GM23338 (cell line): Measurements from ENCODE around the gene TMEM127. TPM values are rescaled to one million over a fixed set of nuclear protein-coding genes. Genes with fewer than 3 reads are reported as not detected.

Source experiments
- ATAC-seq: fragments of 200-7000 bp; cut with Tn5 transposase; 3 replicates; pipeline ENCODE4 v1.9.1; 2020
- DNase-seq: peaks from one replicate; pipeline ENCODE4 v3.0.0-alpha.2; 2015; ENCODE audit warnings: low spot score
- H2AFZ ChIP-seq: fragments of 200-600 bp; sonication (generic); 2 replicates; pipeline ENCODE4 v1.8.0; 2016; ENCODE audit warnings: antibody characterized with exemption, mild to moderate bottlenecking, moderate library complexity
- H3F3A ChIP-seq: fragments of 200-600 bp; sonication (generic); replicated peaks from 2 replicates; pipeline ENCODE4 v1.8.0; 2017; ENCODE audit warnings: antibody characterized with exemption, mixed run types, low read depth
- H3K27ac ChIP-seq: fragments of 200-600 bp; sonication (generic); 2 replicates; pipeline ENCODE4 v1.6.1; 2016; ENCODE audit warnings: low read depth
- H3K27me3 ChIP-seq: fragments of 200-600 bp; sonication (generic); 2 replicates; pipeline ENCODE4 v1.8.0; 2016; ENCODE audit warnings: mild to moderate bottlenecking, mixed run types, moderate library complexity; ENCODE audit not compliant: insufficient read depth
- H3K36me3 ChIP-seq: fragments of 200-600 bp; sonication (generic); 2 replicates; pipeline ENCODE4 v1.8.0; 2016; ENCODE audit warnings: mild to moderate bottlenecking; ENCODE audit not compliant: insufficient read depth
- H3K4me1 ChIP-seq: fragments of 200-600 bp; sonication (generic); 2 replicates; pipeline ENCODE4 v1.8.0; 2016; ENCODE audit warnings: mild to moderate bottlenecking, moderate library complexity; ENCODE audit not compliant: insufficient read depth
- H3K4me2 ChIP-seq: fragments of 200-600 bp; sonication (generic); 2 replicates; pipeline ENCODE4 v1.7.1; 2017; ENCODE audit warnings: mixed run types
- H3K4me3 ChIP-seq: fragments of 200-600 bp; sonication (generic); 2 replicates; pipeline ENCODE4 v1.6.1; 2016; ENCODE audit warnings: mixed run types
- H3K79me2 ChIP-seq: fragments of 200-600 bp; sonication (generic); replicated peaks from 2 replicates; pipeline ENCODE4 v1.8.0; 2017; ENCODE audit warnings: mild to moderate bottlenecking; ENCODE audit not compliant: insufficient read depth
- H3K9me2 ChIP-seq: fragments of 200-600 bp; sonication (generic); 2 replicates; pipeline ENCODE4 v1.8.0; 2017; ENCODE audit not compliant: insufficient read depth
- H4K20me1 ChIP-seq: fragments of 200-600 bp; sonication (generic); replicated peaks from 2 replicates; pipeline ENCODE4 v1.8.0; 2017; ENCODE audit warnings: mild to moderate bottlenecking; ENCODE audit not compliant: insufficient read depth
- H3K27ac Mint-ChIP-seq: 2 replicates; pipeline ENCODE4 v1.8.0; 2020; ENCODE audit warnings: inconsistent platforms, mild to moderate bottlenecking, moderate library complexity, mixed read lengths
- H3K27me3 Mint-ChIP-seq: 3 replicates; pipeline ENCODE4 v1.8.0; 2022; ENCODE audit warnings: low read depth, mild to moderate bottlenecking, moderate library complexity, mixed read lengths, inconsistent platforms; ENCODE audit not compliant: insufficient read depth, poor library complexity
- H3K36me3 Mint-ChIP-seq: 3 replicates; pipeline ENCODE4 v1.8.0; 2021; ENCODE audit warnings: low read depth, mild to moderate bottlenecking, inconsistent platforms, moderate library complexity, mixed read lengths
- H3K4me1 Mint-ChIP-seq: 3 replicates; pipeline ENCODE4 v1.8.0; 2020; ENCODE audit warnings: mild to moderate bottlenecking, inconsistent platforms, mixed read lengths
- H3K4me3 Mint-ChIP-seq: 3 replicates; pipeline ENCODE4 v1.8.0; 2021; ENCODE audit warnings: moderate library complexity, mild to moderate bottlenecking, inconsistent platforms, mixed read lengths
- H3K9me3 Mint-ChIP-seq: 3 replicates; pipeline ENCODE4 v1.8.0; 2020; ENCODE audit warnings: moderate library complexity, mild to moderate bottlenecking, inconsistent platforms, mixed read lengths
- EZH2 ChIP-seq: fragments of 200-600 bp; sonication (generic); IDR thresholded peaks from one replicate; pipeline ENCODE4 v1.8.0; 2017; ENCODE audit warnings: antibody characterized with exemption, mild to moderate bottlenecking, low read depth; ENCODE audit not compliant: unreplicated experiment
- EZH2phosphoT487 ChIP-seq: fragments of 200-600 bp; sonication (generic); IDR thresholded peaks from one replicate; pipeline ENCODE4 v1.8.1; 2018; ENCODE audit warnings: antibody characterized with exemption; ENCODE audit not compliant: unreplicated experiment
- JUNB ChIP-seq: IDR thresholded peaks from one replicate; pipeline ENCODE4 v1.6.1; 2016; ENCODE audit warnings: antibody characterized with exemption; ENCODE audit not compliant: unreplicated experiment
- POLR2AphosphoS5 ChIP-seq: IDR thresholded peaks from 2 replicates; pipeline ENCODE4 v1.6.1; 2016; ENCODE audit warnings: antibody characterized with exemption, low read depth
- STAT1 ChIP-seq: IDR thresholded peaks from one replicate; pipeline ENCODE4 v1.6.1; 2016; ENCODE audit warnings: antibody characterized with exemption; ENCODE audit not compliant: unreplicated experiment
- ZNF331 ChIP-seq: fragments of 250-450 bp; sonication (Bioruptor Pico); IDR thresholded peaks from 2 replicates; pipeline ENCODE4 v1.5.0; 2020; ENCODE audit warnings: low read depth, mild to moderate bottlenecking, moderate library complexity
- polyA plus RNA-seq: library from polyadenylated mRNA; unstranded; fragments of >200 nt; fragmentation: Nextera tagmentation; extraction: Ambion mirVana; gene quantifications from 2 replicates; pipeline ENCODE4 v1.2.1, GENCODE V29; 2016
- total RNA-seq: library from RNA; depleted of rRNA; stranded (reverse); fragments of >200 nt; shearing (Covaris generic); gene quantifications from 2 replicates; pipeline ENCODE4 v1.2.3, GENCODE V29; 2014
- TF ChIP-seq, protein P1 (sequence below): fragments of 250-450 bp; sonication (Bioruptor Pico); IDR thresholded peaks from 2 replicates; pipeline ENCODE4 v1.5.0; 2020; ENCODE audit warnings: mild to moderate bottlenecking, moderate library complexity
- TF ChIP-seq, protein P2 (sequence below), 2 experiments: fragments of 200-600 bp in 1 of 2; sonication (generic) in 1 of 2; conservative IDR thresholded peaks; 2 replicates each; pipeline versions ENCODE4 v1.5.1 to v1.6.1; 2016 to 2017; ENCODE audit warnings: antibody characterized with exemption in 2 of 2, low read depth in 2 of 2, mild to moderate bottlenecking in 2 of 2, moderate library complexity in 1 of 2
- TF ChIP-seq, protein P3 (sequence below): IDR thresholded peaks from 2 replicates; pipeline ENCODE4 v1.6.1; 2016; ENCODE audit warnings: antibody characterized with exemption

The TMEM127 gene
- total and polyA plus RNA-seq, 2 experiments from 2014 or later, result 4.9 to 19.9 TPM

DNA sequence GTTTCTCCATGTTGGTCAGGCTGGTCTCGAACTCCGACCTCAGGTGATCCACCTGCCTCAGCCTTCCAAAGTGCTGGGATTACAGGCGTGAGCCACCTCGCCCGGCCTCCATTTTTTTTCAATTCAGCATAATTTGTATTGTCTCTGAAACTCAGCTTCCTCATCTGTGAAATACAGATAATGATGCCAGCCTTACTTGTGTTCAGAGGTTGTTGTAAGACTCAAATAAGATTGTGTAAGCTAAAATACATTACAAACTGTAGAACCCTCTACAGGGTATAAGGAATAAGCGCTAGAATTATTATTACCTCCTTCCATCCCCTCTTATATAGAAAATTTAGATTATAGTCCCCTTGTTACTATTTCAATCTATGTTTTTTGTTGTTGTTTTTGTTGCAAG is 32.4 kb downstream of the TMEM127 start (continued):
- TF ChIP-seq, protein P1, sequence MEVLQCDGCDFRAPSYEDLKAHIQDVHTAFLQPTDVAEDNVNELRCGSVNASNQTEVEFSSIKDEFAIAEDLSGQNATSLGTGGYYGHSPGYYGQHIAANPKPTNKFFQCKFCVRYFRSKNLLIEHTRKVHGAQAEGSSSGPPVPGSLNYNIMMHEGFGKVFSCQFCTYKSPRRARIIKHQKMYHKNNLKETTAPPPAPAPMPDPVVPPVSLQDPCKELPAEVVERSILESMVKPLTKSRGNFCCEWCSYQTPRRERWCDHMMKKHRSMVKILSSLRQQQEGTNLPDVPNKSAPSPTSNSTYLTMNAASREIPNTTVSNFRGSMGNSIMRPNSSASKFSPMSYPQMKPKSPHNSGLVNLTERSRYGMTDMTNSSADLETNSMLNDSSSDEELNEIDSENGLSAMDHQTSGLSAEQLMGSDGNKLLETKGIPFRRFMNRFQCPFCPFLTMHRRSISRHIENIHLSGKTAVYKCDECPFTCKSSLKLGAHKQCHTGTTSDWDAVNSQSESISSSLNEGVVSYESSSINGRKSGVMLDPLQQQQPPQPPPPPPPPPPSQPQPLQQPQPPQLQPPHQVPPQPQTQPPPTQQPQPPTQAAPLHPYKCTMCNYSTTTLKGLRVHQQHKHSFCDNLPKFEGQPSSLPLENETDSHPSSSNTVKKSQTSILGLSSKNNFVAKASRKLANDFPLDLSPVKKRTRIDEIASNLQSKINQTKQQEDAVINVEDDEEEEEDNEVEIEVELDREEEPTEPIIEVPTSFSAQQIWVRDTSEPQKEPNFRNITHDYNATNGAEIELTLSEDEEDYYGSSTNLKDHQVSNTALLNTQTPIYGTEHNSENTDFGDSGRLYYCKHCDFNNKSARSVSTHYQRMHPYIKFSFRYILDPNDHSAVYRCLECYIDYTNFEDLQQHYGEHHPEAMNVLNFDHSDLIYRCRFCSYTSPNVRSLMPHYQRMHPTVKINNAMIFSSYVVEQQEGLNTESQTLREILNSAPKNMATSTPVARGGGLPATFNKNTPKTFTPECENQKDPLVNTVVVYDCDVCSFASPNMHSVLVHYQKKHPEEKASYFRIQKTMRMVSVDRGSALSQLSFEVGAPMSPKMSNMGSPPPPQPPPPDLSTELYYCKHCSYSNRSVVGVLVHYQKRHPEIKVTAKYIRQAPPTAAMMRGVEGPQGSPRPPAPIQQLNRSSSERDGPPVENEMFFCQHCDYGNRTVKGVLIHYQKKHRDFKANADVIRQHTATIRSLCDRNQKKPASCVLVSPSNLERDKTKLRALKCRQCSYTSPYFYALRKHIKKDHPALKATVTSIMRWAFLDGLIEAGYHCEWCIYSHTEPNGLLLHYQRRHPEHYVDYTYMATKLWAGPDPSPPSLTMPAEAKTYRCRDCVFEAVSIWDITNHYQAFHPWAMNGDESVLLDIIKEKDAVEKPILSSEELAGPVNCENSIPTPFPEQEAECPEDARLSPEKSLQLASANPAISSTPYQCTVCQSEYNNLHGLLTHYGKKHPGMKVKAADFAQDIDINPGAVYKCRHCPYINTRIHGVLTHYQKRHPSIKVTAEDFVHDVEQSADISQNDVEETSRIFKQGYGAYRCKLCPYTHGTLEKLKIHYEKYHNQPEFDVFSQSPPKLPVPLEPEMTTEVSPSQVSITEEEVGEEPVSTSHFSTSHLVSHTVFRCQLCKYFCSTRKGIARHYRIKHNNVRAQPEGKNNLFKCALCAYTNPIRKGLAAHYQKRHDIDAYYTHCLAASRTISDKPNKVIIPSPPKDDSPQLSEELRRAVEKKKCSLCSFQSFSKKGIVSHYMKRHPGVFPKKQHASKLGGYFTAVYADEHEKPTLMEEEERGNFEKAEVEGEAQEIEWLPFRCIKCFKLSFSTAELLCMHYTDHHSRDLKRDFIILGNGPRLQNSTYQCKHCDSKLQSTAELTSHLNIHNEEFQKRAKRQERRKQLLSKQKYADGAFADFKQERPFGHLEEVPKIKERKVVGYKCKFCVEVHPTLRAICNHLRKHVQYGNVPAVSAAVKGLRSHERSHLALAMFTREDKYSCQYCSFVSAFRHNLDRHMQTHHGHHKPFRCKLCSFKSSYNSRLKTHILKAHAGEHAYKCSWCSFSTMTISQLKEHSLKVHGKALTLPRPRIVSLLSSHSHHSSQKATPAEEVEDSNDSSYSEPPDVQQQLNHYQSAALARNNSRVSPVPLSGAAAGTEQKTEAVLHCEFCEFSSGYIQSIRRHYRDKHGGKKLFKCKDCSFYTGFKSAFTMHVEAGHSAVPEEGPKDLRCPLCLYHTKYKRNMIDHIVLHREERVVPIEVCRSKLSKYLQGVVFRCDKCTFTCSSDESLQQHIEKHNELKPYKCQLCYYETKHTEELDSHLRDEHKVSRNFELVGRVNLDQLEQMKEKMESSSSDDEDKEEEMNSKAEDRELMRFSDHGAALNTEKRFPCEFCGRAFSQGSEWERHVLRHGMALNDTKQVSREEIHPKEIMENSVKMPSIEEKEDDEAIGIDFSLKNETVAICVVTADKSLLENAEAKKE (CRISPR knock-in tag), result no peak
- TF ChIP-seq ZNF331 (CRISPR knock-in tag) (no peak), EZH2 (no peak), POLR2AphosphoS5 (no peak)

DNA sequence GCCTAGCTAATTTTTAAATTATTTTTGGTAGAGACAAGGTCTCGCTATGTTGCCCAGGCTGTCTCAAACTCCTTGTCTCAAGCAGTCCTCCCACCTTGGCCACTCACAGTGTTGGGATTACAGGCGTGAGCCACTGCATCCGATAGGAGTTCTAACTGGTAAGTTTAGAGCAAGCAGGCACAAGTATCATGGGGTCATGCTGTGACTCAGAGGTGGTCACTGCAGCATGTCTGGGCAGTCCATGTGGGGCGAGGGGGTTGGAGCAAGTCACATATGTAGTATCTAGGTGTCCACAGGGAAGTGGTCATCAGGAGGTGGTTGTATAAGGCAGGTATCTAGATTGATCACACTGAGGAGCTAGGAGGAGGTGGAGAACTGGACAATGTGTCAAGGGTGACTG is 34.5 kb downstream of the TMEM127 start:
- Histone ChIP-seq H4K20me1 (no peaks in the 10 kb centered on the region), H3K4me2 (no peak overlapping the region), H3K9me2 (peaks cover 4% of the 10 kb centered on the region; the same call in 1 of the 2 replicates), H3K27ac (no peak overlapping the region), H3K4me1 (no peaks in the 10 kb centered on the region), H3K36me3 (no peaks in the 10 kb centered on the region), H3F3A (no peaks in the 10 kb centered on the region), H3K4me3 (no peak overlapping the region), H3K79me2 (no peaks in the 10 kb centered on the region), H3K27me3 (no peaks in the 10 kb centered on the region), H2AFZ (no peak overlapping the region)
- no peak overlapping the region for H3K27ac Mint-ChIP-seq
- peaks cover 4% of the 10 kb centered on the region; the same call in 2 of the 3 replicates for H3K4me1 Mint-ChIP-seq
- H3K27me3 Mint-ChIP-seq, result no peaks in the 10 kb centered on the region
- no peaks in the 10 kb centered on the region for H3K36me3 Mint-ChIP-seq
- H3K9me3 Mint-ChIP-seq, result no peaks in the 10 kb centered on the region
- no peak overlapping the region for H3K4me3 Mint-ChIP-seq
- ATAC-seq, result no peak
- TF ChIP-seq, protein P2, sequence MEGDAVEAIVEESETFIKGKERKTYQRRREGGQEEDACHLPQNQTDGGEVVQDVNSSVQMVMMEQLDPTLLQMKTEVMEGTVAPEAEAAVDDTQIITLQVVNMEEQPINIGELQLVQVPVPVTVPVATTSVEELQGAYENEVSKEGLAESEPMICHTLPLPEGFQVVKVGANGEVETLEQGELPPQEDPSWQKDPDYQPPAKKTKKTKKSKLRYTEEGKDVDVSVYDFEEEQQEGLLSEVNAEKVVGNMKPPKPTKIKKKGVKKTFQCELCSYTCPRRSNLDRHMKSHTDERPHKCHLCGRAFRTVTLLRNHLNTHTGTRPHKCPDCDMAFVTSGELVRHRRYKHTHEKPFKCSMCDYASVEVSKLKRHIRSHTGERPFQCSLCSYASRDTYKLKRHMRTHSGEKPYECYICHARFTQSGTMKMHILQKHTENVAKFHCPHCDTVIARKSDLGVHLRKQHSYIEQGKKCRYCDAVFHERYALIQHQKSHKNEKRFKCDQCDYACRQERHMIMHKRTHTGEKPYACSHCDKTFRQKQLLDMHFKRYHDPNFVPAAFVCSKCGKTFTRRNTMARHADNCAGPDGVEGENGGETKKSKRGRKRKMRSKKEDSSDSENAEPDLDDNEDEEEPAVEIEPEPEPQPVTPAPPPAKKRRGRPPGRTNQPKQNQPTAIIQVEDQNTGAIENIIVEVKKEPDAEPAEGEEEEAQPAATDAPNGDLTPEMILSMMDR (conservative IDR thresholded peaks at IDR 0.05; ENCODE audit: low read depth in 2 of 2), result no peak
- TF ChIP-seq, protein P3, sequence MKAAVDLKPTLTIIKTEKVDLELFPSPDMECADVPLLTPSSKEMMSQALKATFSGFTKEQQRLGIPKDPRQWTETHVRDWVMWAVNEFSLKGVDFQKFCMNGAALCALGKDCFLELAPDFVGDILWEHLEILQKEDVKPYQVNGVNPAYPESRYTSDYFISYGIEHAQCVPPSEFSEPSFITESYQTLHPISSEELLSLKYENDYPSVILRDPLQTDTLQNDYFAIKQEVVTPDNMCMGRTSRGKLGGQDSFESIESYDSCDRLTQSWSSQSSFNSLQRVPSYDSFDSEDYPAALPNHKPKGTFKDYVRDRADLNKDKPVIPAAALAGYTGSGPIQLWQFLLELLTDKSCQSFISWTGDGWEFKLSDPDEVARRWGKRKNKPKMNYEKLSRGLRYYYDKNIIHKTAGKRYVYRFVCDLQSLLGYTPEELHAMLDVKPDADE, result no peak
- TF ChIP-seq EZH2 (no peak), JUNB (no peak), EZH2phosphoT487 (no peak), STAT1 (no peak)
- DNase-seq, result no peak
